AG04450 (cell line): ENCODE measurements around the gene NAPG. TPM values are rescaled to one million over a fixed set of nuclear protein-coding genes. Genes with fewer than 3 reads are reported as not detected.
"Not testable (repeated sequence)": the region's sequence is repeated elsewhere in the genome, so short reads cannot be mapped to it uniquely, and the experiment has no call there.

ENCODE experiments used
- CTCF ChIA-PET: fragments of 300-600, 350-600 bp; formaldehyde crosslinking; extraction: SDS; loops from one replicate; lab custom pipeline; 2022; ENCODE audit warnings: antibody characterized with exemption, inconsistent platforms; lab: Charles Lee
- POLR2A ChIA-PET: fragments of 350-600 bp; formaldehyde crosslinking; extraction: SDS; loops from one replicate; lab custom pipeline; 2021; ENCODE audit warnings: antibody characterized with exemption, inconsistent platforms; lab: Yijun Ruan, JAX
- DNase-seq: peaks from one replicate; pipeline ENCODE4 v3.0.0-alpha.2; 2011; ENCODE audit warnings: low read depth, low spot score
- H3K27ac ChIP-seq: one replicate; pipeline ENCODE4 v1.5.1; 2012; ENCODE audit warnings: low read depth, low read length, control low read depth
- H3K27me3 ChIP-seq: one replicate; pipeline ENCODE4 v1.6.0; 2012; ENCODE audit warnings: low read length; ENCODE audit not compliant: control insufficient read depth, insufficient read depth
- H3K4me3 ChIP-seq: 2 replicates; pipeline ENCODE4 v1.5.1; 2011; ENCODE audit warnings: mild to moderate bottlenecking, low read depth, low read length, control low read depth
- H3K9me3 ChIP-seq: 2 replicates; pipeline ENCODE4 v1.5.1; 2012; ENCODE audit warnings: low read length; ENCODE audit not compliant: control insufficient read depth, insufficient read depth
- polyA plus RNA-seq: library from polyadenylated mRNA; depleted of rRNA; stranded (reverse); fragments of >200 nt; gene quantifications from 2 replicates; pipeline ENCODE4 v1.2.3, GENCODE V29; 2011
- TF ChIP-seq, protein P1 (sequence below): IDR thresholded peaks from 2 replicates; pipeline ENCODE4 v1.5.1; 2011; ENCODE audit warnings: low read depth, low read length, control low read depth, inconsistent platforms

NAPG gene
- polyA plus RNA-seq, 1 experiment, result 19.8 TPM

DNA sequence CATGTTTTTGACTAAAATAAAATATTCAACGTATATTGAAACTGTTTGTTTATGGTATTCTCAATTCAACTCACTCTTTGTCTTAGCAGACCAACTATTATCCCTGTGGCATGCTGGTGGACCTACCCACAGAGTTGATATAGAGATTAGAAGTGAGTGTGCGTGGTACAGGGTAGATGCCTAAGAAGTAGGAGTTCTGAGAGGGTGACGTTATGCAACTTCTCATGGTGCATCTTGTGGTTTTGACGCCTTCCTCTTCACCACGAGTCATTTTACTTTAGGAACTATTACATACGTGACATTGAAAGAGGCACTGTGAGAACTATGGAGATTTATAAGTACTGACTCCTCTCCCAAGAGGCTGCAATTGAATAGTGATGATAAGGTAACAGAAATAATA lies 26.6 kb upstream of the NAPG start:
- no peak for DNase-seq
- no peak overlapping the region for H3K27ac ChIP-seq
- H3K4me3 ChIP-seq, result no peak overlapping the region
- ChIA-PET CTCF (no interaction called here), POLR2A (no interaction called here)
- peaks cover 2% of the 10 kb centered on the region for H3K27me3 ChIP-seq
- TF ChIP-seq, protein P1, sequence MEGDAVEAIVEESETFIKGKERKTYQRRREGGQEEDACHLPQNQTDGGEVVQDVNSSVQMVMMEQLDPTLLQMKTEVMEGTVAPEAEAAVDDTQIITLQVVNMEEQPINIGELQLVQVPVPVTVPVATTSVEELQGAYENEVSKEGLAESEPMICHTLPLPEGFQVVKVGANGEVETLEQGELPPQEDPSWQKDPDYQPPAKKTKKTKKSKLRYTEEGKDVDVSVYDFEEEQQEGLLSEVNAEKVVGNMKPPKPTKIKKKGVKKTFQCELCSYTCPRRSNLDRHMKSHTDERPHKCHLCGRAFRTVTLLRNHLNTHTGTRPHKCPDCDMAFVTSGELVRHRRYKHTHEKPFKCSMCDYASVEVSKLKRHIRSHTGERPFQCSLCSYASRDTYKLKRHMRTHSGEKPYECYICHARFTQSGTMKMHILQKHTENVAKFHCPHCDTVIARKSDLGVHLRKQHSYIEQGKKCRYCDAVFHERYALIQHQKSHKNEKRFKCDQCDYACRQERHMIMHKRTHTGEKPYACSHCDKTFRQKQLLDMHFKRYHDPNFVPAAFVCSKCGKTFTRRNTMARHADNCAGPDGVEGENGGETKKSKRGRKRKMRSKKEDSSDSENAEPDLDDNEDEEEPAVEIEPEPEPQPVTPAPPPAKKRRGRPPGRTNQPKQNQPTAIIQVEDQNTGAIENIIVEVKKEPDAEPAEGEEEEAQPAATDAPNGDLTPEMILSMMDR, result no peak
- no peaks in the 10 kb centered on the region for H3K9me3 ChIP-seq

DNA sequence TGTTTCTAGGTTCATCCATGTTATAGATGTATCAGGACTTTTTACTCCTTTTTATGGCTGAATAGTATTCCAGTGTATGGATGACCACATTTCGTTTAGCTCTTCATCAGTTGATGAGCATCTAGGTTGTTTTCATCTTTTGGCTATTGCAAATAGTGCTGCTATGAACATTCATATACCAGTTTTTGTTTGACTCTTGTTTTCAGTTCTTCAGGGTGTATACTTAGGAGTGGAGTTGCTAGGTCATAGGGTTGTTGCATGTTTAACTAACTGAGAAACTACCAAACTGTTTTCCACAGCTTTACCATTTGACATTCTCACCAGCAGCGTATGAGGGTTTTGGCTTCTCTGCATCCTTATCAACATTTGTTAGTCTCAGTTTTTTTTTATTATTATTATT lies 25.8 kb upstream of the NAPG start:
- Histone ChIP-seq H3K27me3 (peaks cover 2% of the 10 kb centered on the region), H3K4me3 (no peak overlapping the region), H3K9me3 (no peaks in the 10 kb centered on the region; the same call in 1 of the 2 replicates), H3K27ac (no peak overlapping the region)
- TF ChIP-seq, protein P1, result no peak
- ChIA-PET POLR2A (no interaction called here), CTCF (no interaction called here)
- no peak for DNase-seq

DNA sequence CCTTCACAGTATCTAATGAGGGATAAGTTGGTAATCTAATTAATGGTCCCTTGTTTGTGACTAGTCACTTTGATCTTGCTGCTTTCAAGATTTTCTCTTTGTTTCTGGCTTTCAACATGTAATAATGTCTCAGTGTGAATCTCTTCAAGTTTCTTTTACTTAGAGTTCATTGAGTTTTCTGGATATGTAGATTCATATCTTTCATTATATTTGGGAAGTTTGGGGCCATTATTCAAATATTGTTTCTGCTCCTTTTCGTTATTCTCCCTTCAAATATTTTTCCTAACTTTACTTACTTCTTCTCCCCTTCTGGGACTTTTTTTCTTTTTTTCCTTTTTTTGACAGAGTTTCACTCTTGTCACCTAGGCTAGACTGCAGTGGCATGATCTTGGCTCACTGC lies 21.1 kb upstream of the NAPG start:
- no peak overlapping the region for H3K27ac ChIP-seq
- H3K27me3 ChIP-seq, result no peaks in the 10 kb centered on the region
- ChIA-PET POLR2A (no interaction called here), CTCF (no interaction called here)
- H3K9me3 ChIP-seq, result peaks cover 20% of the 10 kb centered on the region
- TF ChIP-seq, protein P1, result no peak
- no peak overlapping the region for H3K4me3 ChIP-seq
- no peak for DNase-seq

DNA sequence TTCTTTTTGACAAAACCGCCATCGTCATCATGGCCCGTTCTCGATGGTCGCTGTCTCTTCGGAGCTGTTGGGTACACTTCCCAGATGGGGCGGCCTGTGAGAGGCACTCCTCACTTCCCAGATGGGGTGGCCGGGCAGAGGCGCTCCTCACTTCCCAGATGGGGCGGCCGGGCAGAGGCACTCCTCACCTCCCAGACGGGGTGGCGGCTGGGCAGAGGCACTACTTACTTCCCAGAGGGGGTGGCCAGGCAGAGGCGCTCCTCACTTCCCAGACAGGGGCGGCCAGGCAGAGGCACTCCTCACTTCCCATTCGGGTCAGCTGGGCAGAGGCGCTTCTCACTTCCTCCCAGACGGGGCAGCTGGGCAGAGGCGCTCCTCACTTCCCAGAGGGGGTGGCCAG lies 19.9 kb upstream of the NAPG start:
- H3K4me3 ChIP-seq, DNase-seq, CTCF ChIA-PET, H3K27me3 ChIP-seq, H3K27ac ChIP-seq: not testable (repeated sequence)
- H3K9me3 ChIP-seq, result peaks cover 20% of the 10 kb centered on the region
- POLR2A ChIA-PET, result interaction anchor here (0.7 kb wide), 1 partner anchor 476 kb away, joined by 3 read pairs; no protein-coding TSS in a partner anchor

DNA sequence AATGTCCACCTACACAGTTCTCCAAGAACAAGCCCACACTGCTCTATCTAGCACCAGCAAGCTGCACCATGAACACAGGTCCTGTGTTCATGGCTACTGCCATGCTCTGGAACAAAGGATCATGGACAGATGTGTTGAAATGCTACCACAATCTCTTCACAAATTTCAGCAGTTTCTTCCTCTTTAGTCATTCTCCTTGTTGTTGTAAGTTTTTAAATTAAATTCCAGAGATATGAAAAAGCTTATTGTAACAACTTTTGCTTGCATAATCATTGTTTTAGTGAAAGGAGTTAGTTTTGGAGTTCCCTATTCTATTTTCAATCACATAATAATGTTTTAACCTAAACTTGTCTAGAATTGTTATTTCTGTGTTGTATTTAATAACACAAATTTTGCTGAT lies 17.2 kb upstream of the NAPG start:
- no peak overlapping the region for H3K4me3 ChIP-seq
- no peak overlapping the region for H3K27ac ChIP-seq
- H3K27me3 ChIP-seq, result peaks cover 3% of the 10 kb centered on the region
- POLR2A ChIA-PET, result no interaction called here
- DNase-seq, result no peak
- TF ChIP-seq, protein P1, result no peak
- CTCF ChIA-PET, result no interaction called here
- peaks cover 20% of the 10 kb centered on the region for H3K9me3 ChIP-seq

DNA sequence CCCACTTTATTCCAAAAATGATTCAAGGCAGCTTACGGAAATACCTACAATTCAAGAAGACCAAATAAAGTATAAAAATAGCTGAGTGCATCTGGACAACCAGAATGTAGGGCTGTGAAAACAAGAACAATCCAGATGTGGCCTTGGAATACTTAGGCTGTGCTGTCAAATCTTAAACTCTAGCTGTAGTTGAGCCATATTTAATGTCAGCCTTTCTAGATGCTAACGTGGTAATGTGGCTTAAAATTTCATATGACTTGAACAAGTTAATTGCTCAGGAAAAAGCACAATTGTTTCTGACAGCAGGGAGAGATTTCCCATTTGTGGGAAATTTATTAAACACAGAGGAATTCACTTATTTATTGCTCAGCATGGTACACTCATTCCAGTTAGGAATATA lies 14.6 kb upstream of the NAPG start:
- TF ChIP-seq, protein P1, result no peak
- Histone ChIP-seq H3K27me3 (peaks cover 10% of the 10 kb centered on the region), H3K9me3 (peaks cover 15% of the 10 kb centered on the region), H3K4me3 (no peak overlapping the region), H3K27ac (no peak overlapping the region)
- POLR2A ChIA-PET, result no interaction called here
- no peak for DNase-seq
- CTCF ChIA-PET, result no interaction called here
